GOT3 (cell line): ENCODE data around the gene LYST.
"Not testable (repeated sequence)": the region's sequence is repeated elsewhere in the genome, so short reads cannot be mapped to it uniquely, and the experiment has no call there.

Experiments used
- DNase-seq: peaks from one replicate; lab custom pipeline; 2025; ENCODE audit warnings: mixed read lengths; lab: John Stamatoyannopoulos, UW

LYST gene

GRCh38 chr1:235635938-235636662 lies 230.6 kb downstream of the LYST start:
- DNase-seq: no peak

- DNase-seq: no peak
Observed at GRCh38 chr1:235632506-235633401, 234.0 kb downstream of the LYST start.

- DNase-seq: no peak
Observed at GRCh38 chr1:235631816-235632215, 234.9 kb downstream of the LYST start.

- no peak for DNase-seq
Observed at GRCh38 chr1:235628316-235629005, 238.2 kb downstream of the LYST start.

- no peak for DNase-seq
Observed at GRCh38 chr1:235625831-235626230, 240.9 kb downstream of the LYST start.

- no peak for DNase-seq
Observed at GRCh38 chr1:235625340-235625739, 241.4 kb downstream of the LYST start.

- no peak for DNase-seq
Observed at GRCh38 chr1:235624721-235625333, 241.9 kb downstream of the LYST start.

GRCh38 chr1:235622936-235623779 lies 243.5 kb downstream of the LYST start:
- DNase-seq: no peak

GRCh38 chr1:235619149-235619548 lies 247.6 kb downstream of the LYST start:
- not testable (repeated sequence) for DNase-seq

GRCh38 chr1:235617808-235618207 lies 248.9 kb downstream of the LYST start:
- no peak for DNase-seq

GRCh38 chr1:235617140-235617539 lies 249.6 kb downstream of the LYST start:
- DNase-seq: no peak

GRCh38 chr1:235614442-235614954 lies 252.2 kb downstream of the LYST start:
- no peak for DNase-seq

- DNase-seq: no peak
Observed at GRCh38 chr1:235613602-235614001, 253.1 kb downstream of the LYST start.

GRCh38 chr1:235612761-235613160 lies 253.9 kb downstream of the LYST start:
- no peak for DNase-seq
